T-helper 2 cell (primary cell): ENCODE data around the gene ZNF302.
"Not testable (repeated sequence)": the region's sequence is repeated elsewhere in the genome, so short reads cannot be mapped to it uniquely, and the experiment has no call there.

Experiments
- DNase-seq, 5 experiments: peaks; one replicate each; pipeline versions ENCODE4 v3.0.0 to v3.0.0-alpha.2; 2012 to 2022
- total RNA-seq, 2 donors: gene quantifications; one replicate each; lab custom pipeline; 2026; lab: John Stamatoyannopoulos, UW

Gene ZNF302
- 8.4 to 28.6 reads per million in 2 donors for total RNA-seq

- DNase-seq = peak; percentile 77 to 98 (median 91)
These were observed at the start of gene ZNF302 for GRCh38 chr19:34677386-34678084. Gene ZNF302, plus strand, starts transcription at chr19:34677678. Its CDS starts 1,127 bp downstream, at chr19:34678805.

- no peak for DNase-seq
These were observed 43.7 kb upstream of the ZNF302 start for GRCh38 chr19:34633802-34634201.

GRCh38 chr19:34639491-34640085, 37.9 kb upstream of the ZNF302 start:
- DNase-seq = peak in 3 of 5 experiments; percentile 38 to 63 (median 55)

- no peak for DNase-seq
These were observed 35.2 kb upstream of the ZNF302 start for GRCh38 chr19:34642241-34642640.

- DNase-seq = no peak
These were observed 32.5 kb upstream of the ZNF302 start for GRCh38 chr19:34644991-34645461.

GRCh38 chr19:34645551-34645950, 31.9 kb upstream of the ZNF302 start:
- DNase-seq = no peak

- no peak for DNase-seq
These were observed 27.5 kb upstream of the ZNF302 start for GRCh38 chr19:34649886-34650543.

- no peak for DNase-seq
These were observed 25.7 kb upstream of the ZNF302 start for GRCh38 chr19:34651747-34652146.

- no peak for DNase-seq
These were observed 22.7 kb upstream of the ZNF302 start for GRCh38 chr19:34654796-34655195.

GRCh38 chr19:34655651-34656050, 21.8 kb upstream of the ZNF302 start:
- no peak for DNase-seq

- no peak for DNase-seq
These were observed 16.1 kb upstream of the ZNF302 start for GRCh38 chr19:34661357-34661756.

GRCh38 chr19:34662919-34663318, 14.6 kb upstream of the ZNF302 start:
- DNase-seq = peak in 3 of 5 experiments; percentile 25 to 62 (median 31)

- DNase-seq = no peak
These were observed 13.3 kb upstream of the ZNF302 start for GRCh38 chr19:34664168-34664567.

- DNase-seq = no peak
These were observed 12.6 kb upstream of the ZNF302 start for GRCh38 chr19:34664870-34665269.

- not testable (repeated sequence) for DNase-seq
These were observed 12.2 kb upstream of the ZNF302 start for GRCh38 chr19:34665275-34665674.

- DNase-seq = no peak
These were observed 11.1 kb upstream of the ZNF302 start for GRCh38 chr19:34666200-34666957.

GRCh38 chr19:34666958-34667265, 10.6 kb upstream of the ZNF302 start:
- DNase-seq = no peak

- no peak for DNase-seq
These were observed 10.0 kb upstream of the ZNF302 start for GRCh38 chr19:34667349-34668076.

- not testable (repeated sequence) for DNase-seq
These were observed 9.3 kb upstream of the ZNF302 start for GRCh38 chr19:34668077-34668689.

- DNase-seq = not testable (repeated sequence)
These were observed 8.8 kb upstream of the ZNF302 start for GRCh38 chr19:34668690-34669089.

- DNase-seq = no peak
These were observed 8.2 kb upstream of the ZNF302 start for GRCh38 chr19:34669305-34669704.

GRCh38 chr19:34671972-34672371, 5.5 kb upstream of the ZNF302 start:
- DNase-seq = no peak
